Esophagus muscularis mucosa (tissue), 4 donors: Measurements from ENCODE around the gene DIP2A.

Experiments used
- CTCF ChIP-seq, 3 experiments: fragments of 200-600 bp in 2 of 3; fragments of 450-650 bp in 1 of 3; sonication (generic) in 2 of 3; IDR thresholded peaks; one replicate each; pipeline ENCODE4 v1.5.1; 2017 to 2019; ENCODE audit warnings: antibody characterized with exemption in 3 of 3, mild to moderate bottlenecking in 2 of 3, moderate library complexity in 1 of 3
- EP300 ChIP-seq: sonication (generic); formaldehyde crosslinking; IDR thresholded peaks from one replicate; pipeline ENCODE4 v1.6.1; 2017; ENCODE audit warnings: antibody characterized with exemption
- POLR2A ChIP-seq: fragments of 450-650 bp; IDR thresholded peaks from one replicate; pipeline ENCODE4 v1.6.1; 2017; ENCODE audit warnings: antibody characterized with exemption, moderate library complexity, mild to moderate bottlenecking, low read depth
- POLR2AphosphoS5 ChIP-seq, 2 donors: sonication (generic); formaldehyde crosslinking; IDR thresholded peaks; one replicate each; pipeline ENCODE4 v1.6.1; 2017; ENCODE audit warnings: antibody characterized with exemption in 2 of 2

- TF ChIP-seq POLR2A (no peak), CTCF (IDR thresholded peaks at IDR 0.05) (no peak), POLR2AphosphoS5 (IDR thresholded peaks at IDR 0.05) (no peak), EP300 (no peak)
These were observed 150.0 kb downstream of the DIP2A start for GRCh38 chr21:46608672-46609111.
